Esophagus muscularis mucosa (tissue), 4 donors: ENCODE results near the gene ADPRHL1. TPM values are rescaled to one million over a fixed set of nuclear protein-coding genes. Genes with fewer than 3 reads are reported as not detected.

ENCODE experiments used
- DNase-seq: peaks from one replicate; pipeline ENCODE4 v3.0.0-alpha.2; 2017; ENCODE audit errors: extremely low spot score
- H3K27ac ChIP-seq, 4 donors: fragments of 200-600 bp; sonication (generic); replicated peaks in 1 of 4; 1 replicate in 3 of 4; 2 replicates in 1 of 4; pipeline ENCODE4 v1.5.1; 2016 to 2019; ENCODE audit warnings: mild to moderate bottlenecking in 1 of 4
- H3K27me3 ChIP-seq, 4 donors: fragments of 200-600 bp; sonication (generic); one replicate each; pipeline versions ENCODE4 v1.5.1 to v1.6.0; 2016 to 2019
- H3K36me3 ChIP-seq, 4 donors: fragments of 200-600 bp; sonication (generic); one replicate each; pipeline ENCODE4 v1.5.1; 2016 to 2019
- H3K4me1 ChIP-seq, 4 donors: fragments of 200-600 bp; sonication (generic); one replicate each; pipeline ENCODE4 v1.5.1; 2016 to 2019
- H3K4me3 ChIP-seq, 4 donors: fragments of 200-600 bp; sonication (generic); 1 replicate in 2 of 4; 2 replicates in 2 of 4; pipeline ENCODE4 v1.5.1; 2016 to 2019; ENCODE audit warnings: mild to moderate bottlenecking in 4 of 4, moderate library complexity in 1 of 4
- H3K9me3 ChIP-seq, 4 donors: fragments of 200-600 bp; sonication (generic); 1 replicate in 3 of 4; 2 replicates in 1 of 4; pipeline ENCODE4 v1.5.1; 2016 to 2019
- EP300 ChIP-seq: sonication (generic); formaldehyde crosslinking; IDR thresholded peaks from one replicate; pipeline ENCODE4 v1.6.1; 2017; ENCODE audit warnings: antibody characterized with exemption
- POLR2A ChIP-seq: fragments of 450-650 bp; IDR thresholded peaks from one replicate; pipeline ENCODE4 v1.6.1; 2017; ENCODE audit warnings: antibody characterized with exemption, moderate library complexity, mild to moderate bottlenecking, low read depth
- POLR2AphosphoS5 ChIP-seq, 2 donors: sonication (generic); formaldehyde crosslinking; IDR thresholded peaks; one replicate each; pipeline ENCODE4 v1.6.1; 2017; ENCODE audit warnings: antibody characterized with exemption in 2 of 2
- WGBS: methylation state at CpG from one replicate; pipeline ENCODE4 v1.1.5; 2018; 5-methylcytosine and 5-hydroxymethylcytosine counted together
- intact Hi-C: fragments of 100-400 bp; cut with DNase I; formaldehyde crosslinking; loops from one replicate; pipeline ENCODE4 v1.15.1; 2023
- total RNA-seq, 4 donors: library from RNA; depleted of rRNA; stranded (reverse); fragments of >200 nt; gene quantifications; one replicate each; pipeline versions ENCODE4 v1.1.0 to v1.2.1, GENCODE V29; 2016
- TF ChIP-seq, protein P1 (sequence below), 3 experiments: fragments of 200-600 bp in 2 of 3; fragments of 450-650 bp in 1 of 3; sonication (generic) in 2 of 3; IDR thresholded peaks; one replicate each; pipeline ENCODE4 v1.5.1; 2017 to 2019; ENCODE audit warnings: antibody characterized with exemption in 3 of 3, mild to moderate bottlenecking in 2 of 3, moderate library complexity in 1 of 3

Gene ADPRHL1
- total RNA-seq, 4 donors from 2014 or later, result 6.9 to 26.2 (median 11.0) TPM

DNA sequence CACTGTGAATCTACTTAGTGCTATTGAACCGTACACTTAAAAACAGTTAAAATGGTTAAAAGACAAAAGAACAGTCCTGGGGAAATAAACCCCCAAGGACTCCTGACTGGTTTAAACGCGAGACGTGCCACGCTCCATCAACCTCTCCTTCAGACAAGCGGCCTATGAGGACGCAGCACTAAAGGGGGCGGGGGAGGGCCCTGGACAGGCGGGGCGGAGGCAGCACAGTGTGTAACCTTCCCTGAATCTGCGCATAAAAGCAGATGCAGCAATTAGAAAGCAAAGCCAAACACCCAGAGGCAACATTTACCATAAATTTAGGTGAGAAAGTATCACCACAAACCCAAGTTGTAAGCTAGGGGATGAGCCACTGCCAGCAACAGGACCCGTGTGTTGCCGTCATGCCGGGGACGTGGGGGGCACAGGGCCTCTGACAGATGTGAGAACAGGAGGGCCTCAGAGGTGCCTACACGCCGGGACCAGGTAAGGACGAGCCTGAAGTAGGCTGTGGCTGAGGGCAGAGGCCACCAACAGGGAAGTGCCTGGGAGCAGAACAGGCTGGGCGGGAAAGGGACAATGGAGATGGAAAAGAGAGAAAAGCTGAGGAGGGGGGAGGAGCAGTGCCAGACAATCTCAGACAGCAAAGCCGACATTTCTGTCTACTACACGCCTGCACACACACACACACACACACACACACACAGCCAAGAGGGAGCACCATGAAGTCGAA is 15.3 kb upstream of the ADPRHL1 start:
- Histone ChIP-seq H3K9me3 (no peaks in the 10 kb centered on the region), H3K4me3 (no peak overlapping the region), H3K4me1 (no peaks in the 10 kb centered on the region), H3K36me3 (peaks cover 4 to 75% (median 34%) of the 10 kb centered on the region in 4 donors), H3K27ac (no peak overlapping the region), H3K27me3 (no peaks in the 10 kb centered on the region)
- DNase-seq, result peak; percentile 55
- intact Hi-C loops, result no loop called here
- WGBS, result 87% methylated on average over 22 of the region's 22 CpGs
- TF ChIP-seq, protein P1, sequence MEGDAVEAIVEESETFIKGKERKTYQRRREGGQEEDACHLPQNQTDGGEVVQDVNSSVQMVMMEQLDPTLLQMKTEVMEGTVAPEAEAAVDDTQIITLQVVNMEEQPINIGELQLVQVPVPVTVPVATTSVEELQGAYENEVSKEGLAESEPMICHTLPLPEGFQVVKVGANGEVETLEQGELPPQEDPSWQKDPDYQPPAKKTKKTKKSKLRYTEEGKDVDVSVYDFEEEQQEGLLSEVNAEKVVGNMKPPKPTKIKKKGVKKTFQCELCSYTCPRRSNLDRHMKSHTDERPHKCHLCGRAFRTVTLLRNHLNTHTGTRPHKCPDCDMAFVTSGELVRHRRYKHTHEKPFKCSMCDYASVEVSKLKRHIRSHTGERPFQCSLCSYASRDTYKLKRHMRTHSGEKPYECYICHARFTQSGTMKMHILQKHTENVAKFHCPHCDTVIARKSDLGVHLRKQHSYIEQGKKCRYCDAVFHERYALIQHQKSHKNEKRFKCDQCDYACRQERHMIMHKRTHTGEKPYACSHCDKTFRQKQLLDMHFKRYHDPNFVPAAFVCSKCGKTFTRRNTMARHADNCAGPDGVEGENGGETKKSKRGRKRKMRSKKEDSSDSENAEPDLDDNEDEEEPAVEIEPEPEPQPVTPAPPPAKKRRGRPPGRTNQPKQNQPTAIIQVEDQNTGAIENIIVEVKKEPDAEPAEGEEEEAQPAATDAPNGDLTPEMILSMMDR (IDR thresholded peaks at IDR 0.05), result no peak
- TF ChIP-seq POLR2AphosphoS5 (IDR thresholded peaks at IDR 0.05) (no peak), POLR2A (no peak), EP300 (no peak)

DNA sequence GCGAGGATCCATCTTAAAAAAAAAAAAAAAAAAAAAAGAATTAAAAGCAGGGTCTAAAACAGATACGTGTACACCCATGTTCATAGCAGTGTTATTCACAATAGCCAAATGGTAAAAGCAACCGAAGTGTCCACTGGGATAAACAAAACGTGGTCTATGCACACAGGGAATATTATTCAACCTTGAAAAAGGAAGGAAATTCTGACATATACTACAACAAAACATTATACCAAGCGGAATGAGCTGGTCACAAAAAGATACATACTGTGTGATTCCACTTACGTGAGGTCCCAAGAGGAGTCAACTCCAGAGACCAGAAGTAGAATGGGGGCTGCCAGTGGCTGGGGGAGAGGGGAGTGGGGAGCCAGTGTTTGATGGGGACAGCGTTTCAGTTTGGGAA is 14.7 kb upstream of the ADPRHL1 start:
- no peak for DNase-seq
- Histone ChIP-seq H3K4me3 (no peak overlapping the region), H3K4me1 (no peaks in the 10 kb centered on the region), H3K36me3 (peaks cover 4 to 69% (median 28%) of the 10 kb centered on the region in 4 donors), H3K27ac (no peak overlapping the region), H3K9me3 (no peaks in the 10 kb centered on the region), H3K27me3 (no peaks in the 10 kb centered on the region)
- no peak for TF ChIP-seq POLR2AphosphoS5 (IDR thresholded peaks at IDR 0.05)
- no peak for TF ChIP-seq EP300
- no peak for TF ChIP-seq POLR2A
- TF ChIP-seq, protein P1 (IDR thresholded peaks at IDR 0.05), result no peak
- 89% methylated on average over 7 of the region's 7 CpGs for WGBS
- intact Hi-C loops, result no loop called here

DNA sequence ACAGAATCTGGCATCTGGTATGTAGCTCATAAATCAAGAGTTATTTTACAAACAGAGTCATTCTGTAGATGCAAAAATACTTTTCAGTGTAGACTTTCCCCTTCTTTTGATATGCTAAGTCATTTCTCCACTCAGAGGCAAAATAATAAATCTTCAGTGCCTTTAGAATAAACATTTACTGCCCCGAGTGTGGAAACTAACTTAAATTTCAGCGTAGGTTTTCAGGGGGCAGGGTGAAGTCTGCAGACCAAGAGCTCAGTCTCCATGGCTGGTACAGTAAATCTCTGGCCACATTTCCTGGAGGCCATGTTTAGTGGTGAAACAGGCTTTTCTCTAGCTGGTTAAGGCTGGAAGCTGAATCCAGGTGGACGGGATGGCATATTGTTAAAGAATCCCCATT is 13.1 kb upstream of the ADPRHL1 start:
- Histone ChIP-seq H3K4me3 (no peak overlapping the region), H3K27ac (no peak overlapping the region), H3K36me3 (peaks cover 0 to 69% (median 18%) of the 10 kb centered on the region in 4 donors), H3K27me3 (no peaks in the 10 kb centered on the region), H3K4me1 (no peaks in the 10 kb centered on the region), H3K9me3 (no peaks in the 10 kb centered on the region)
- intact Hi-C loops, result no loop called here
- WGBS, result 64% methylated on average over 3 of the region's 3 CpGs
- no peak for DNase-seq
- TF ChIP-seq EP300, result no peak
- TF ChIP-seq, protein P1 (IDR thresholded peaks at IDR 0.05), result no peak

DNA sequence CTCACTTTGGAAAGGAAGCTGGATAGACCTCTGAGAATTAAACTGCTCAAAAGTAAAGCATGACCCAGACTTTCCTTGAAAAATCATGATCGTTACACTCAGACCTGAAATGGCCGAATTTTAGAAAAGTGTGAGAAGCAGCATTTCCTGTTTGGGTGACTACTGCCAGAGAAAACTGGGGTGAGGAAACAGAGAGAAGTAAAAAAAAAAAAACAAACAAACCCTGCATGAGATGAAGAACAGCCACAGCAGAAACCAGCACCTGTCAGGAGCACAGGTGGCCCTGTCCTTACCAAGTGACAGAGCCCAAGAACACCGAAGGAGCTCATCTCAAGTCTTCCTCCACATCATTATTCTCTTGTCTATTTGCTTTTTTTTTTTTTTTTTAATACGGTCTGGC is 12.0 kb upstream of the ADPRHL1 start:
- Histone ChIP-seq H3K9me3 (no peaks in the 10 kb centered on the region), H3K4me3 (no peak overlapping the region), H3K27me3 (no peaks in the 10 kb centered on the region), H3K36me3 (peaks cover under 1 to 75% (median 25%) of the 10 kb centered on the region in 4 donors), H3K27ac (no peak overlapping the region), H3K4me1 (peaks cover 0 to 6% (median 0%) of the 10 kb centered on the region in 4 donors)
- WGBS, result 67% methylated on average over 4 of the region's 4 CpGs
- no peak for DNase-seq
- TF ChIP-seq POLR2AphosphoS5 (IDR thresholded peaks at IDR 0.05) (no peak), POLR2A (no peak), EP300 (no peak)
- TF ChIP-seq, protein P1 (IDR thresholded peaks at IDR 0.05), result no peak
- intact Hi-C loops, result no loop called here

DNA sequence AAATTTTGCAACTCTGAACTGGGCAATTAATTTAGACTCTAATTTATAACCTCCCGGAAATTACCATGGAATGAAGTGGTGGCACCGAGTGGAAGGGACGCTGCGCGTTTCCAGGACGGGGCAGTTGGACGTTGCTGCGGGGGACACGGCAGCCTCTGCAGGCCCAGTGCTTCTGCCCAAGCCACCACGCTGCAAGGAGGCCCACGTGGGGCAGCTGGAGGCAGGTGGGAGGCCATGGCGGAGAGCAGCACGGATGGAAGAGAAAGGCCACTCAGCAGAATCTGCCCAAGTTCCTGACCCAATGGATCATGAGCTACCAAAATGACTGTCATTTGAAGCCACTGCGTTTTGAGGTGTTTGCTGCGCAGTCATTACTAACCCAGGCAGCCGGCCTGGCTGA is 11.2 kb upstream of the ADPRHL1 start:
- intact Hi-C loops, result no loop called here

More for the DNA sequence above, 11.2 kb upstream of the ADPRHL1 start:
- Histone ChIP-seq H3K4me3 (no peak overlapping the region), H3K9me3 (no peaks in the 10 kb centered on the region), H3K4me1 (peaks cover 0 to 6% (median 0%) of the 10 kb centered on the region in 4 donors), H3K27me3 (no peaks in the 10 kb centered on the region), H3K27ac (no peak overlapping the region), H3K36me3 (peaks cover 9 to 78% (median 31%) of the 10 kb centered on the region in 4 donors)
- no peak for TF ChIP-seq POLR2AphosphoS5 (IDR thresholded peaks at IDR 0.05)
- no peak for TF ChIP-seq POLR2A
- no peak for TF ChIP-seq EP300
- TF ChIP-seq, protein P1 (IDR thresholded peaks at IDR 0.05), result no peak
- no peak for DNase-seq
- WGBS, result 90% methylated on average over 16 of the region's 16 CpGs
